ENCODE measurements around the gene ABCB11.
"Not testable (repeated sequence)": the region's sequence is repeated elsewhere in the genome, so short reads cannot be mapped to it uniquely, and the experiment has no call there.

The ABCB11 gene

GRCh38 chr2:169031202-169031601 lies at the start of gene ABCB11:
Gene ABCB11 (minus strand): TSS chr2:169031324. CDS start chr2:169018125, 13,199 bp downstream.
- DNase-seq (ENCODE audit: low read depth in 2 of 2) = no peak

GRCh38 chr2:169080250-169081069 lies 49.3 kb upstream of the ABCB11 start:
- DNase-seq (ENCODE audit: low read depth in 2 of 2) = no peak

GRCh38 chr2:169077674-169078240 lies 46.6 kb upstream of the ABCB11 start:
- no peak for DNase-seq (ENCODE audit: low read depth in 2 of 2)

- DNase-seq (ENCODE audit: low read depth in 2 of 2) = no peak
These were observed 43.0 kb upstream of the ABCB11 start for GRCh38 chr2:169073963-169074751.

- DNase-seq (ENCODE audit: low read depth in 2 of 2) = no peak
These were observed 42.3 kb upstream of the ABCB11 start for GRCh38 chr2:169073211-169073962.

GRCh38 chr2:169072163-169072925 lies 41.2 kb upstream of the ABCB11 start:
- DNase-seq (ENCODE audit: low read depth in 2 of 2) = no peak

GRCh38 chr2:169071455-169071854 lies 40.3 kb upstream of the ABCB11 start:
- no peak for DNase-seq (ENCODE audit: low read depth in 2 of 2)

GRCh38 chr2:169069833-169070232 lies 38.7 kb upstream of the ABCB11 start:
- no peak for DNase-seq (ENCODE audit: low read depth in 2 of 2)

GRCh38 chr2:169069341-169069740 lies 38.2 kb upstream of the ABCB11 start, which contains the start of gene DHRS9:
Gene DHRS9 (plus strand): TSS chr2:169069563. CDS start chr2:169081582, 12,019 bp downstream.
- no peak for DNase-seq (ENCODE audit: low read depth in 2 of 2)

- no peak for DNase-seq (ENCODE audit: low read depth in 2 of 2)
These were observed 35.8 kb upstream of the ABCB11 start for GRCh38 chr2:169066897-169067296.

- no peak for DNase-seq (ENCODE audit: low read depth in 2 of 2)
These were observed 34.9 kb upstream of the ABCB11 start for GRCh38 chr2:169065864-169066517.

- no peak for DNase-seq (ENCODE audit: low read depth in 2 of 2)
These were observed 34.3 kb upstream of the ABCB11 start for GRCh38 chr2:169065422-169065821.

GRCh38 chr2:169064199-169064598 lies 33.1 kb upstream of the ABCB11 start:
- DNase-seq (ENCODE audit: low read depth in 2 of 2) = not testable (repeated sequence)

GRCh38 chr2:169054575-169054974 lies 23.5 kb upstream of the ABCB11 start:
- not testable (repeated sequence) for DNase-seq (ENCODE audit: low read depth in 2 of 2)

- no peak for DNase-seq (ENCODE audit: low read depth in 2 of 2)
These were observed 19.5 kb upstream of the ABCB11 start for GRCh38 chr2:169050476-169051240.

- DNase-seq (ENCODE audit: low read depth in 2 of 2) = no peak
These were observed 18.0 kb upstream of the ABCB11 start for GRCh38 chr2:169049142-169049541.

GRCh38 chr2:169047256-169048250 lies 16.4 kb upstream of the ABCB11 start:
- no peak for DNase-seq (ENCODE audit: low read depth in 2 of 2)

- DNase-seq (ENCODE audit: low read depth in 2 of 2) = no peak
These were observed 15.5 kb upstream of the ABCB11 start for GRCh38 chr2:169046440-169047151.

Measured in stimulated activated CD4-positive, alpha-beta T cell treated with anti-CD3 and anti-CD28 coated beads, Interleukin-1b, Interleukin-23, amount 100 ng/mL, for 4 hours (primary cell).